NCI-H146 treated with DMSO at 0.1 percent for 48 hours (cell line): ENCODE results near the gene PRM2.
"Not testable (repeated sequence)": the region's sequence is repeated elsewhere in the genome, so short reads cannot be mapped to it uniquely, and the experiment has no call there.

Experiments
- DNase-seq: peaks from one replicate; lab custom pipeline; 2025; ENCODE audit not compliant: unreplicated experiment; lab: John Stamatoyannopoulos, UW

Gene PRM2

GRCh38 chr16:11289696-11290095, 13.4 kb upstream of the PRM2 start:
- DNase-seq: not testable (repeated sequence)

DNA sequence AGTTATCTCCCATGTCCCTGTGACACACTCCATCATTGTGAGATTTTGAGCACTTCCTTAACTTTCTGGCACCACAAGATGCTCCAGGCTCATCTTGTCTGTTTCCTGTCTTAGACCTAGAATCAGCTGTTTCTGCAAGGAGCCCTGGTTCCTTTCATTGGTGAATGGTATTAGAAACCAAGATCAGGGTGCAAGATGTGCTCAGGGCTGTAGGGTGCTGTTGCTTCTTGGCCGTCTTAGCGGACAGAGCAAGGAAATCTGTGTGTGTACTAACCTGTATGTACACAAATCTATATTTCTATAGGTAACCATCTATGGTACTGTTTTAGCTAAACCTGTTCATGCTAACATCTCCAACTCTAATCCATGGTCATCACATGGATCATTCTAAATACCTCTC, 12.9 kb upstream of the PRM2 start:
- DNase-seq: no peak

GRCh38 chr16:11285842-11286241, 9.6 kb upstream of the PRM2 start:
- no peak for DNase-seq

- no peak for DNase-seq
These were observed 7.6 kb upstream of the PRM2 start for GRCh38 chr16:11283820-11284248.

DNA sequence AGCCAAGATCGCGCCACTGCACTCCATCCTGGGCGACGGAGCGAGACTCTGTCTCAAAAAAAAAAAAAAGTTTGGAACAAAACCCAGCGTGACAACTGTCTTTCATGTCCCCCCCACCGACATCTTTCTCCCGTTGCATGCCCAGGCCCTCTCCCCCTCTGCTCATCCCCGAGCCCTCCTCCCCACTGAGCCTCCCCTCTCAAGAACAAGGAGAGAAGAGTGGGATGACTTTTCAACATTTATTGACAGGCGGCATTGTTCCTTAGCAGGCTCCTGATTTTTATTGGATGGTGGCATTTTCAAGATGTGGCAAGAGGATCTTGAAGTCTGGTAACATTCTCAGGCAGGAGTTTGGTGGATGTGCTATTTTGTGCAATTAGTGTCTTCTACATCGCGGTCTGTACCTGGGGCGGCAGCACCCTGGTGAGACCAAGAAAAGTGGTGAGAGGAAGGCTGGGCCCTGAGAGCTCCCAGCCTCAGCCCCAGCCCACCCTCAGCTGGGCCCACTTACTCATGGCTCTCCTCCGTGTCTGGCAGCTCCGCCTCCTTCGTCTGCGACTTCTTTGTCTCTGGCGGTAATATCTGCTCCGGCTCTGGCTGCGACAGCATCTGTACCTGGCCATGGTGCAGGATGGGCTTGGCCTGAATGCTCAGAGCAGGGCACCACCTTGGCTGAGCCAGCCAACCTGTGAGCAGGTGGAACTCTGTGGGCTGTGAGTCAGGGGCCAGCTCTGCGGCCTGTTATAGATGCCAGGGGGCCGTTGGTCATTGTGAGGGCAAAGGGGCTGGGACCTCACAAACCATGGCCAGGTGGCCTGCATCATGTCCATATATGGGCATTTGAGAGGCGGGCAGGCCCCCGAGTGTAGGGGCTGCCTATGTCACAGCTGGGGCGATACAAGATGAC, 4.6 kb upstream of the PRM2 start, which contains the start of gene PRM1:
TSS of gene PRM1 (minus strand) at position 715 of the 907 bp plus-strand sequence. CDS start at position 623, 92 bp downstream.
- DNase-seq: no peak

- DNase-seq: no peak
These were observed 2.7 kb upstream of the PRM2 start for GRCh38 chr16:11278681-11279628.

DNA sequence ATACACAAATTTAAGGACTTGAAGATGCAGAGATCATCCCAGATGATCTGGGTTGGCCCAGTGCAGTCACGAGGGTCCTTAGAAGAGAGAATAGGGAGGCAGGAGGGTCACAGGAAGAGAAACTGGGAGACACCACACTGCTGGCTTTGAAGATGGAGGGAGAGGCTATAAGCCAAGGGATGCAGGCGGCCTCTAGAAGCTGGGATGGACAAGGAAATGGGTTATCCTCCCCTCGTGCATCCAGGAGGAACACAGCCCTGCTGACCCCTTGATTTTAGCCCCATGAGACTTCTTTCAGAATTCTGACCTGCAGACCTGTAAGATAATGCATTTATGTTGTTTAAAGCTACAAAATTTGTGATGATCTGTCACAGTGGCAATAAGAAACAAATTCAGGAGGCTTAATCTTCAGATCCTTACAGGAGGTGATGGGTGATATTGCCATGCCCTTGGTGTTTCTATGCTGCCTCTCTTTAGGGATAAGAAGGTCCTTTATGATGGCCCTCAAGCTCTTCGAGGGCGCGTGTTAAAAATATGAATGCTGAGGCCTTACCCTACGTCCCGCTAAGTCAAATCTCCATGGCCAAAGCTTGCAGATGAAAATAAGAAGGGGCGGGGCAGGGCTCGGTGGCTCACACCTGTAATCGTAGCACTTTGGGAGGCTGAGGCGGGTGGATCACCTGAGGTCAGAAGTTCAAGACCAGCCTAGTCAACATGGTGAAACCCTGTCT, 1.5 kb upstream of the PRM2 start:
- no peak for DNase-seq

- DNase-seq: no peak
These were observed 765 bp upstream of the PRM2 start for GRCh38 chr16:11276896-11277593.

DNA sequence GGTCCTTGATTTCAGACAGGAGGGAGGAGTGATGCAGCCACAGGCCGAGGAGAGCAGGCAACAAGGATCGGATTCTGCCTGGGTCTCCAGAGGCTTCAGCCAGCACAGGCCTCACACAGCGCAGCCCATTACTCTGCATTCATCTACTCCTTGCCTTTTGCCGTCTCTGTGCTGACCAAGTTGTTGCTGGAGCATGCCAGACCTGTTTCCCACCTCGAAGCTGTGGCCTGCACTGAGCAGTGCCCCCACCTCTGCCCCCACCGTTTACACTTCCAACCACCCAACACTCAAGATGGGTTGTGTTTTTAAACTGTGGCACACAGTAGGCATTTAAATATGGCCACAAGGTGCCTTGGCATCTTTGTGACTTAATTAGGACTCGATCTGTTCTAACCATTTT, 1.3 kb downstream of the PRM2 start:
- DNase-seq: no peak

DNA sequence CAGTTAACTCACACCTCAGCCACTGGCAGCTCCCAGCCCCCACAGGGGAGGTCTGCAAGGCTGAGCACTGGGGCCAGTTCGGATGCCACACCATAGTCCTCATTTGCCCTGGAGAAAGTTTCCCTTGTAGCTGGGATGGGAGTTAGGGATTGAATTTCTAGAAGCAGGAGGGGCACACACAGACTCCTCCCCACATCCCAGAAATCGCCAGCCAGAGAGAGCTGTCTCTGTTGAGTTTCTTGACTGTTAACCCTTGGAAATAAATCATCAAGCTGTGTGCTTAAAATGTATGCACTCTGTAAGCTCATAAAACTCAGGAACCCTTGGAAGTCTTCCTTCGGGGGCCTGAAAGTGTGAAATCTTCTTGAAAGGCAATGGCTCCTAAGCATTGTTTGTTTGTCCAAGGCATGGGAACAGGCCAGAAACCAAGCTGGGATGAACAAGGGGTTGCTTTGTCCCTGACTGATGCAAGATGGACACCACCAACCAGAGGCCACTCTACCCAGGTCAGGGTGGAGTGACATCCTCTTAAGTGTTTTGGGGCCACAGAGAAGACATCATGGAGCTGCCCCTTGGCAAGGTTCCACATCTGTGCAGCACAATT, 2.5 kb downstream of the PRM2 start:
- DNase-seq: no peak

- no peak for DNase-seq
These were observed 3.2 kb downstream of the PRM2 start, which contains the start of gene PRM3 for GRCh38 chr16:11272921-11273720. Gene PRM3 (minus strand): TSS chr16:11273629. CDS start chr16:11273595, 34 bp downstream.

DNA sequence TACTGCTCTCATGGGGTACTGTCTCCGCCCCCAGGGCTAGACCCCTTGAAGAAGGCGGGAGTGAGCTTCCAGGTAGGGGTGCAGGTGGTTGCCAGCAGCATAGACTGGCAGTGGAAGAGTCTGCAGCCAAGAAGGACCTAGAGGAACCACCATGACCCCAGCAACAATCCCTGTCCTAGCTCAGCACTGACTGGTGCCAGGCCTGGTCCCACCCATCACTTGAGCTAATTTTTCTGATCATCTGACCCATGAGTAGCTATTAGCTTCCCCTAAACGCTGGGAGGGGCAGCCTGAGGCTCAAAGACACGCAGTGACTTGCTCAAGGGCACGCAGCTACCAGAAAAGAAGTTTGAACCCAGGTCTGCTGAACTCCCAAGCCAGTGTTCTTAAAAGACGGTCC, 3.8 kb downstream of the PRM2 start:
- no peak for DNase-seq

DNA sequence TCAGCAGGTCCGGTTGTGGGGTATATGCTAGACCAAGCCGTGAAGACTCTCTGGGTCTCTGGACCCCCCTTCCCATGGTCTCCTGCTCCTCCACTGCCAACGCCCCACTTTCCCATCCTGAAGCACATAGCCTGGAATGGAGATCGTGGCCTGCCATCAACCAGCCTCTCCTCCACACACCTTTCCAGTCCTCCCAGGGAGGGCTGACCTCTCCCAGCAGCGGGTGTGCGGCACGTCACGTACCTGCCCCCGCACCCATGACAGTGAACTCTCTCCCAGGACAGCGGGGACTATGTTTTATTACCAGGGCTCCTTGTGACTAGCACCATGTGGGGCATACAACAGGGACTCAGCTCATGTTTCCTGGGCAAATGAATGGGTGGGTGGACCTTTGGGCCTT, 4.7 kb downstream of the PRM2 start:
- no peak for DNase-seq

- no peak for DNase-seq
These were observed 5.6 kb downstream of the PRM2 start for GRCh38 chr16:11270602-11271162.

- DNase-seq: no peak
These were observed 7.3 kb downstream of the PRM2 start, which contains the start of gene TNP2 for GRCh38 chr16:11268921-11269375. Gene TNP2 (minus strand): TSS chr16:11269325. CDS start chr16:11269262, 63 bp downstream.

DNA sequence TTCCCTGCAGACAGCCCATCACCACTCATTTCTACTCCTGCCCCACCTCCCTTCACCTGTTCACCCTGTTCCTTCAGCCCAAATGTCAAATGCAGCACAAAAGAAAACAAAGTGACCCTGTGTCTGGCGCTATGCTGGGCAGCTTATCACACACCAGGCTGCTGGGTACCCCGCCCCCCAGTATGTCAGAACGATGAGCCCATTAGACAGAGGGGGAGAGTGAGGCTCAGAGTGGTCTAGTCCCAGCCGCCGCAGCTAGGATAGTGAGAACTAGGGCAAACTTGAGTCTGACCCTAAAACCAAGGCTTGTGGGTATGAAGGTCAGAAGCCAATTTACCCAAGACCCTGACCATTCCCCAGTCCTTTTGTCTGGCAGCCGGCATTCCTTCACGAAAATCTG, 11.2 kb downstream of the PRM2 start:
- DNase-seq: no peak

DNA sequence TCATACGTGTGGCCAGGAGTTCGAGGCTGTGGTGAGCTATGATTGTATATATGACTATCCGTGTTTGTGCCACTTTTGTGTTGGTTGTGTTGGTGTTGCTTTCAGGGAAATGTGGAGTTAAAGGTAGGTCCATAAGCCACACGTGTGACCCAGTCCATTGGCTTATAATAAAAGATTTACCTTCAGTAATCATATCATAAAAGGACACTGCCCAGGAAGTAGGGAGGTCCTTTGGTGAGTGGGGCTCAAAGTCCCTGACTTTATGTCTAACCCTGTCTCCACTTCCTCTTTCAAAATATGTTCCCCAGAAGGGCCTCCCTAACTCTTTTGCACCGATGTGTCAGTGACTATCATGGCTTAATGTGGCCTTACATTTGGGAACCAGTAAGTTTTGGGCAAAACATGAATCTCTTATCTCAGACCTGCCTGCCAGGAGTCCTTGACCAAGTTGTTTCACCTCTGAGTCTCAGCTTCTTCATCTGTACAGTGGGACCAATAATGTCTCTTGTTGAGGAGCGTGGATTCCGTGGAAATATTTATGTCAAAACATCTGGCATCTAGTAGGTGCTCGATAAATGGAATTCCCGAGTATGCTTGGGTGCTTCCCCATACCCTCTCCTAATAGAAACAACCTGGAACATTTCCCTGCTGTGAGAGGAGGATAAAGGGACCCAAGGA, 12.0 kb downstream of the PRM2 start:
- DNase-seq: no peak

- no peak for DNase-seq
These were observed 12.5 kb downstream of the PRM2 start for GRCh38 chr16:11263737-11264136.
